ENCODE data around the gene NR1H2.
A peak's percentile ranks its signal among the peaks of the same experiment; 100 is the strongest.

NR1H2 gene

DNA sequence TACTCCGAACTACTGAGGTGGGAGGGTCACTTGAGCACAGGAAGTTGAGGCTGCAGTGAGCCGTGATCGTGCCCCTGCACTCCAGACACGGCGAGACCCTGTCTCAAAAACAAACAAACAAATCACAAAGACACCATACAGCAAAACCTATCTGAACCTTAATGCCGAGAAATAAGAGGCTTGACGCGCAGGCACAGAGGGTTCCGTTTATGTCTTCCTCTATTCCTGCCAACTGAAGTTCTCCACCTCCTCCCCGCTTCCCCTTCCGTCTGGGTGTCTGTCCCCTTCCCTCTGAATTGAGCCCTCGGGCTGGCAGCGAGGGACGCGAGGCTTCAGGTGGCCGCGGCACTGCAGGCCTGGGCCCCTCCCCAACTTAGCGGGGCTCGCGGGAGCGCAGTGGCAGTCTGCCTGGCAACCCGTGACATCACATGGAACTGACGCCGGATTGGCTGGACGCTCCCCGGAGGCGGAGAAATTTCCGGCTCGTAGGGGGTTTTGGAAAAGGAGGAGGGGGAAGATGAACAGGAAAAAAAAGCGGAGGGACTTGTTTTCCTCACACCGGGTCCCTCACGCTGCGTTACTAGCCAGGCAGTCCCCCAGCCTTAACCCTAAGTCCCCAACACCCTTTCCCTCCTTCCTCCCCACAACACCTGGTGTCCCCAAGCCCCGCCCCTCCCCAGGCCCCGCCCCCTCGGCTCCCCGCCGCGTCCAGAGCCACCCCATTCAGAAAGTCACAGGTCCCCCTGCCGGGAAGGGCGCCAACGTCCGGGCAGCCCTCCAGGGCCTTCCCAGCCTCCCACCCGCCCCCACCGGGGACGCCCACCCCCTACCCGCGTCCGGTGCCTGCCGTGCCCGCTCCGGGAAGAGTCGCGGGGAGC is 55.3 kb downstream of the NR1H2 start:
- H3K27ac ChIP-seq (ENCODE audit: low read depth, low read length), result no peak overlapping the region

DNA sequence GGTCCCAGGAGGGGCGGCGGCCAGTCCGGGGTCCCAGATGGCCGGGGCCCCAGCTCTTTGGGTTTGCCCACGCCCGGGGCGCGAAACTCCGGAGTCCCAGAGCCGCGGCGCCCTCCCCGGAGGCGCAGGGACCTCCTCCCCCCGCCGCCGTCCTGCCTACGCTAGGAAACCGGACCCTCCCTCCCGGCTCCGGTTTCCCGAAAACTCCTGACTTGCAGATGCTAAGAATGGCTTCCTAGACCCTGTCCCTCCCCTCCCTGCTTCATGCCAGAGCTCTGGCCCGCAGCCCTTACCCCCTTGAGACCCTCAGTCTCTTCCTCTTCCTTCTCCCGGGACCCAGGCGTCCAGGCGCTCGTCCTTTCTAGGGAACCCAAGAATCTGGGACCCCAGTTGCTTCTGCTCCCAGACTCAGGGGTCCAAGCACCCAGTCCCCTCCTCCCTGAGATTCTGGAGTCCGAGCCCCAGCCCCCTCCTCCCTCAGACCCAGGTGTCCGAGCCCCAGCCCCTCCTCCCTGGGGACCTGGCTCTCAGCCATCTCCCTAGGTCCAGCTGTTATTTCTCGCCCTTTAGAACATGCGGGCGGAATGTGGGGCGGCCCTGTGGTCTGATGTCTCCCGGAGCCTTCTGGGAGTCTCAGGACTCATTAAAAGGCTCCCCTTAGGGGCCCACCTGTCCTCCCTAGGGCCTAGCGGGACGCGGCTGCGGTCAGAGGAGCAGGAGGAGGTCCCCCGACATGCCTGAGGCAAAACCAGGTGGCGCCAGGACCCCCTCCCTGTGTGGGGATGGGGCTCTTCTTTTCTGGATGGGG is 56.2 kb downstream of the NR1H2 start, which contains the start of gene MYBPC2:
Gene MYBPC2, plus strand, starts transcription at position 672 of the 808 bp plus-strand sequence. Its CDS starts 62 bp downstream, at position 734.
- Histone ChIP-seq H3K9ac (ENCODE audit: low read length in 5 of 5) (peak within 1 kb of the TSS in 3 of 5 donors; percentile 66 to 78 (median 75)), H3K4me1 (ENCODE audit: control insufficient read depth in 5 of 5, insufficient read depth in 5 of 5, low read length in 5 of 5) (peaks cover 2 to 29% (median 20%) of the 10 kb centered on the region in 5 donors), H3K27me3 (ENCODE audit: control insufficient read depth in 5 of 5, insufficient read depth in 4 of 5, low read length in 5 of 5) (peaks cover 15 to 42% (median 22%) of the 10 kb centered on the region in 5 donors), H3K4me3 (ENCODE audit: low read depth in 1 of 5, low read length in 5 of 5) (peak within 1 kb of the TSS; percentile 57 to 73 (median 65)), H3K36me3 (ENCODE audit: control insufficient read depth in 5 of 5, insufficient read depth in 5 of 5, low read length in 5 of 5) (no peaks in the 10 kb centered on the region), H3K27ac (ENCODE audit: low read depth, low read length) (no peak within 1 kb of the TSS), H3K9me3 (ENCODE audit: control insufficient read depth in 5 of 5, low read length in 5 of 5) (no peaks in the 10 kb centered on the region)

More for the DNA sequence above, 55.3 kb downstream of the NR1H2 start:
- Histone ChIP-seq H3K9me3 (ENCODE audit: control insufficient read depth in 5 of 5, low read length in 5 of 5) (no peaks in the 10 kb centered on the region), H3K36me3 (ENCODE audit: control insufficient read depth in 5 of 5, insufficient read depth in 5 of 5, low read length in 5 of 5) (no peaks in the 10 kb centered on the region), H3K4me1 (ENCODE audit: control insufficient read depth in 5 of 5, insufficient read depth in 5 of 5, low read length in 5 of 5) (peaks cover 2 to 29% (median 20%) of the 10 kb centered on the region in 5 donors), H3K27me3 (ENCODE audit: control insufficient read depth in 5 of 5, insufficient read depth in 4 of 5, low read length in 5 of 5) (peaks cover 15 to 42% (median 22%) of the 10 kb centered on the region in 5 donors), H3K4me3 (ENCODE audit: low read depth in 1 of 5, low read length in 5 of 5) (peak overlapping the region; percentile 63 to 79 (median 70)), H3K9ac (ENCODE audit: low read length in 5 of 5) (peak overlapping the region in 3 of 5 donors; percentile 44 to 78 (median 75))

Measured in subcutaneous abdominal adipose tissue (tissue), 5 donors.